H1 (cell line): Measurements from ENCODE around the gene EFCAB13. TPM values are rescaled to one million over a fixed set of nuclear protein-coding genes. Genes with fewer than 3 reads are reported as not detected.

Experiments
- CBX5 ChIP-seq: fragments of 300-800, 300-1000 bp; sonication (generic); IDR thresholded peaks from 2 replicates; pipeline ENCODE4 v1.7.1; 2016; ENCODE audit warnings: antibody characterized with exemption, low read length, low read depth
- CBX8 ChIP-seq: fragments of 300-800, 300-1000 bp; sonication (generic); IDR thresholded peaks from 2 replicates; pipeline ENCODE4 v1.7.1; 2016; ENCODE audit warnings: low read depth, low read length, borderline replicate concordance
- KDM1A ChIP-seq: fragments of 200-600, 300-600 bp; sonication (generic); IDR thresholded peaks from 2 replicates; pipeline ENCODE4 v1.7.1; 2016; ENCODE audit warnings: mild to moderate bottlenecking, low read length, borderline replicate concordance
- RBBP5 ChIP-seq: IDR thresholded peaks from 2 replicates; pipeline ENCODE4 v1.7.1; 2012; ENCODE audit warnings: low read depth, mild to moderate bottlenecking, inconsistent platforms, low read length, moderate library complexity, borderline replicate concordance
- RNF2 ChIP-seq: fragments of 200-900, 300-1000 bp; sonication (generic); IDR thresholded peaks from 2 replicates; pipeline ENCODE4 v1.7.1; 2016; ENCODE audit warnings: borderline replicate concordance, low read depth, mild to moderate bottlenecking, antibody characterized with exemption, low read length; ENCODE audit not compliant: poor library complexity, severe bottlenecking; ENCODE audit errors: missing control alignments
- SIX5 ChIP-seq: IDR thresholded peaks from 2 replicates; pipeline ENCODE4 v1.6.1; 2011; ENCODE audit warnings: mild to moderate bottlenecking, low read depth, low read length
- SP1 ChIP-seq: IDR thresholded peaks from 2 replicates; pipeline ENCODE4 v1.6.1; 2011; ENCODE audit warnings: low read depth, low read length
- SP2 ChIP-seq: IDR thresholded peaks from 2 replicates; pipeline ENCODE4 v1.6.1; 2012; ENCODE audit warnings: mild to moderate bottlenecking, low read length, inconsistent platforms
- polyA plus RNA-seq, 7 experiments: library from polyadenylated mRNA; depleted of rRNA in 3 of 7; stranded (reverse) in 5 of 7; unstranded in 2 of 7; fragments of >200 nt in 5 of 7; fragments of 200-250 nt in 2 of 7; gene quantifications; 1 replicate in 5 of 7; 2 replicates in 1 of 7; 4 replicates in 1 of 7; pipeline versions ENCODE4 v1.2.1 to v1.2.3, GENCODE V29; 2011 to 2013; ENCODE audit warnings: missing spikeins in 2 of 7, mixed read lengths in 2 of 7
- total RNA-seq: library from RNA; stranded (reverse); fragmentation: NEBNext Ultra II Directional; extraction: Animal tissue kit (Norgen Biotek cat#: 25700); gene quantifications from 2 replicates; pipeline ENCODE4 v1.2.1, GENCODE V29; 2021

The EFCAB13 gene
- total and polyA plus RNA-seq, 2 of the 8 experiments (the other 6 are each of a cell fraction or from before 2014, with no cell fraction given), result 0.12 to 2.0 TPM

DNA sequence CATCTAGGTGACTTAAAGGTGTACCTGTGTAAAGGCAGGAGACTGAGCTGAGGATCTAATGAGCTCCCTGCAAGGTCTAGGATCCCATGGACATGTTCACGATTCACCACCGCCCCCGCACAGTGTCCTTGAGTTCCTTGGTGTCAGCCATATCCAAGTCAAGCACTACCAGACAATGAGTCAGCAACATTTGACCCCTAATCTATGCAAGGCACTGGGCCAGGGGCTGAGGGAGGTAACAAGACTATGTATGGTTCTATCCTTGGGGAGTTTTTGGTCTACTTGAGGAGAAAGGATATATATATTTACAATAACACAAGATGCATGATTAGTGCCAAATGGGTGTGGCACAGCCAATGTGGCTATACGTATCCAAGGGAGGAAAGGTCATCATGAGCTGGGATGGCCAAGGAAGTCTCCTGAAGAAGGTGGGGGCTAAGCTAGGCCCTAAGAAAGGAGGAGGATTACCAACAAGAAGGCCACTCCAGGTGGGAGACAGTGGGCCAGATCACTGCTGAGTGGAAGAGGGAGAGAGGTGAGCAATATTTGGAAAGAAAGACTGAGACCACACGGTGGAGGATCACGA, 35.1 kb upstream of the EFCAB13 start (continued):
- TF ChIP-seq CBX8, result no peak
- TF ChIP-seq RNF2, result no peak
- TF ChIP-seq SP1, result no peak
- TF ChIP-seq SP2, result no peak
- no peak for TF ChIP-seq CBX5
- TF ChIP-seq RBBP5, result no peak
- TF ChIP-seq KDM1A, result no peak
- TF ChIP-seq SIX5, result no peak
